Measurements from ENCODE around the gene KCNRG.

Gene KCNRG

GRCh38 chr13:50070186-50070585 lies 54.9 kb downstream of the KCNRG start:
- H3K27ac ChIP-seq, result peak overlapping the region in 2 of 21 experiments; percentile 29 to 56

More at GRCh38 chr13:50070186-50070585, 54.9 kb downstream of the KCNRG start:
- H3K4me3 ChIP-seq, result no peak overlapping the region
